NK-92 (cell line): Measurements from ENCODE around the gene KL.

ENCODE experiments used
- DNase-seq: peaks from one replicate; lab custom pipeline; 2025; ENCODE audit not compliant: unreplicated experiment; lab: John Stamatoyannopoulos, UW

The KL gene

GRCh38 chr13:33003458-33004019, 12.7 kb upstream of the KL start:
- DNase-seq = no peak

DNA sequence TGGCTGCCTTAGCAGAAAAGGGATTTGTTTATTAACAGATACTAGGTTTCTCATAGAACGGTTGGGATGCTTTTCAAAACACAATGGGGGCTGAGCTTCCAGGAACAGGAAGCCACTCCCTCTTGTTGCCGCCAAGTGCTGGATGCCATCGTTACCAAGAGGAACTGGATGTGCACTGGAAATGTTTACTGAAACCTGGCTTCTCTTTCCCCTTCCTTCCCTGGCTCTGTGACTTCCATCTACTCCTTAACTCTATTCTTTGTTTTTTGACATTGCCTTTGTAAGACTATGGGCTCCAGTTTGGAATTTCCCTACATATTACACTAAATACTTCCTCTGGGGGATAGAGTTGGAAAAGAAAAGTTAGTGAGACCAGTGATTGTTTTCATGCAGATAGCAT, 11.7 kb upstream of the KL start:
- no peak for DNase-seq

DNA sequence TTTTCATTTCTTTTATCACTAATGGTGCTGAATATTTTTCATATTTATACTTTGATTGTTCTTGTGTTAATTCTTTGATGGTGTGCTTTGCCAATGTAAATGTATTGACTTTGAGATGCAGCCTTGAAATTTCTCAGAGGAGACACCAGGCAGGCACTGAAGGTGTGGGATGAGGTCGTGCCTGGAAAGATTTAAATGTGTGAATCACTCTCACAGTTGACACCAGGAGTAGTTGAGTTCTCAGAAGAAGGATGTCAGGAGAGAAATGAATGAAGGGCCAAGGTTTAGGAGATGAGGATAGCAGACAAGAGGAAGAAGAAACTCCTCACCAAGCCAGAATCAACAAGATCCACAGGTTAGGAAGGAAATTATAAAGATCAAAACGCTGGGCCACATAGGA, 10.1 kb upstream of the KL start:
- no peak for DNase-seq

DNA sequence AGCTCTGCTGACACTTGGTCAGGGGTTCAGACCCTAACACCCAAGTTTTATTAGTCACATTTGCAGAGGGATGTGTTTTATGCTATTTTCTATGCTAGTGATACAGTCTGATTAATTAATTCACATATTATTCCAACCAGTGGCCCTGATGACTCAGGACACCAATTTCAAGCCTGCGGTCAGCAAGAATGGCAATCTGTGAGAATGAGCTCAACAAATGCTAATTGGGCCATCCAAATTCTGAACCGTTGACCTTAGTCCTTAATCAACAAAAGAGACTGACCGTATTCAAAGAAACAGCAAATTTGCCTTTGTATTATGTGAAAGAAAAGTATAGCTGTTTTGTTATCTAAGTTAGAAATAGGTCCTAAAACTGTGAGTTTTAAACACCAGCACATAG, 9.6 kb upstream of the KL start:
- no peak for DNase-seq

- DNase-seq = no peak
Measured at GRCh38 chr13:33007237-33007636, 9.0 kb upstream of the KL start.

GRCh38 chr13:33007950-33008349, 8.3 kb upstream of the KL start:
- DNase-seq = no peak

DNA sequence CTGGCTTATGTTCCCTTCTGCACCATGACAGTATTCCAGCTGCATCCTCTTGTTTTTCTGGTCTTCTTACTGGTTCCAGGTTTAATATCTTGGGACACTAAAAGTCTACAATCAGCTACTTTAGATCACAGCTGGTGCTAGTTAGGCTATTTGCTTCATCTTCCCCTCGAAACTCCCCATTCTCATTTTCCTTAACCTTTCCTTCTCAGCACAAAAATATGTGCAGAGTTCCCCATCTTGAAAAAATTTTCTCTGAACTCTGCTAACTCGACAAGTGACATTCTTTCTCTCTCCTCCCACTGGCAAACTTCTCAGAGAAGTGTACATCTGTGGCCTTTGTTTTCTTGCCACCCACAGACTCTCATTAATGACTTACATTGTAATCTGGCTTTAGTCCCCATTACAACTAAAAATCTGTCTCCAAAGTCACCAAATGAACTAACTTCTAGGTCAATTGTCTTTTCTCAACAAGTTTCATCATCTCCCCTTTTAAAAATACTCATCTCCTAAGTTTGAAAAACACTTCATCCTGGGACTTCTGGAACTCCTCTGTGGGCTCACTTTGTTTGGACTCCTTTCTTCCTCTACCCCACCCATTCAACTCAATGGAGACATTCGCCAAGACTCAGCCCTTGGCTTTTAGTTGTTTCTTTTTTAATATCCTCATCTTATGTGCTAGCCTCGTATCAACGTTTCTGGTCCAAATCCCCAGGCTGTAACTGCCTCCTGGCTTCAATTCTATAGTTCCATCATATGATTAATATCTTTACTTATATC, 7.1 kb upstream of the KL start:
- DNase-seq = no peak

GRCh38 chr13:33011828-33012470, 4.3 kb upstream of the KL start:
- no peak for DNase-seq

DNA sequence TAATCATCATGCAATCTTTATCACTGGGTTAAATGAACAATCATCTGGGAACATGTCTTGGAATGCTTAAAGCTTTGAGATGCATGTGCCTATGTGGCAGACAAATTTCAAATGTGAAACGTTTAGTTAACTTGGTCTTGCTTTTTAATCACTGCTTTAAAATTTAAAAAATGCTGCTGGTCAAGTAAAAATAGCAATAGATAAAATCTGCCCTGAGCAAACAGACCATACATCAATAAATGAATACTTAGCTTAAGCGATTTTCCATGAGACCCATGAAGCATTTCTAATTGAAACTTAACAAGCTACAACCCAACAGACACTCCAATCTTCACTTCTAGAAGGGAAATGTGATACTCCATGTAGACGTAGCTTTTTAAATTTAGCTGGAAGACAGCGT, 1.9 kb upstream of the KL start:
- no peak for DNase-seq

DNA sequence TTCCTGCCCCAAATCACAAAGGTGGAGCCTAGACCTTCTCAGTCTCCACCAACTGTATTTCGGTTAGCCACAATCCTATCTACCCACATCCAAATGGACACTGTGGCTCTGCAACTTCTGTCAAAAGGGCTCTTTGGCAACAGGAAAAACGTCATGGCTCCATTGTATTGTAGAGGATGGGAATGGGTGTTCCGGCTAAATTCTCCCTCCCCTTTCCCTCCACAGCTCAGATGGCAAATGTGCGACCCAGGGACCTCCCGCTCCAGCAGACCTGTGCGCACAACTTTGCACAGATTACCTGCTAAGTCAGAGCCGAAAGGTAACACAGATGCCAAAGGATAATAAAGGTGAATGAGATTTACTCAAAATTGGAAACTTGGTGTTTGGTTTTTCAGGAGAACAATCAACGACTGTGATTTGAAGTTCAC, 968 bp upstream of the KL start:
- DNase-seq = no peak

- DNase-seq = no peak
Measured at GRCh38 chr13:33015791-33016323, 366 bp upstream of the KL start.

- no peak for DNase-seq
Measured at GRCh38 chr13:33017323-33017929, 1.2 kb downstream of the KL start.

- DNase-seq = no peak
Measured at GRCh38 chr13:33018886-33019285, 2.7 kb downstream of the KL start.

- DNase-seq = no peak
Measured at GRCh38 chr13:33022986-33023385, 6.8 kb downstream of the KL start.

DNA sequence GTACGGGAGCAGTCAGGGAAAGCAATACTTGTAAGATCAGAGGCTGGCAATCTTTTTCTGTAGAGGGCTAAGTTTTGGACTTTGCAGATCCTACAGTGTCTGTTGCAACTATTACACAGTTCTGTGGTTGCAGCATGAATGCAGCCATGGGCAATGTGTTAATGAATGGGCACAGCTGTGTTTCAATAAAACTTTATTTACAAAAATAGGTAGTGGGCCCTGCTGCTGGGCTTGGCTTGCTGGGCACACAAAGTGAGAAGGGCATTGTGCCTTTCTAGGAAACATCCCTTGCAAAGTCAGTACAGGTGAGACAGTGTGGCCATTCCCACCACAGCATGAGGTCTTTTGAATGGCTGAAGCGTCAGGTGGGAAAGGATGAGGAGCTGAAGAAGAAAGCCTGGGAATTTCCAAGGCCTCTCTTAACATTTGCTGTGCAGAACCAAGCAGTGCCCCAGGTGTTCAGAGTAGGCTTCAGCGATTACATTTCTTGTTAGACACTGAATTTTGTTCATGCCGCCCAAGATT, 9.1 kb downstream of the KL start:
- no peak for DNase-seq

GRCh38 chr13:33026489-33027152, 10.4 kb downstream of the KL start:
- no peak for DNase-seq

GRCh38 chr13:33028620-33029019, 12.4 kb downstream of the KL start:
- DNase-seq = no peak

DNA sequence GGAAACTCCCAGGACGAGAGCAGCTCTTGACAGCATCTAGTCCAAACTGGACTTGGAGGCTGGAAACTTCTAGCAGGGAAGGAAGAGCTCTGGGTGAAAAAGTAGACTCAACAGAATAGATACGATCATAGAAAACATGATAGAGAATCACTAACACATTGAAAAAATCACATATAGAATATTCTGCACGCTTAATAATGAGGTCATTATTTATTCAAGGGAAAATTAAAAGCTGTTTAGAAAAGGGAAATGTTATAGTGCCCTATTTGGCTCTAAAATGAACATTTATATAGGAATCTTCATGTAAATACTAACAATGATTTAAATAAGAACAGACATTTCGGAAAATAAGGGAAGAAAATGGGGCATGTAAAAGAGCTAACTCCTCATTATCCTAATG, 15.1 kb downstream of the KL start:
- DNase-seq = no peak

DNA sequence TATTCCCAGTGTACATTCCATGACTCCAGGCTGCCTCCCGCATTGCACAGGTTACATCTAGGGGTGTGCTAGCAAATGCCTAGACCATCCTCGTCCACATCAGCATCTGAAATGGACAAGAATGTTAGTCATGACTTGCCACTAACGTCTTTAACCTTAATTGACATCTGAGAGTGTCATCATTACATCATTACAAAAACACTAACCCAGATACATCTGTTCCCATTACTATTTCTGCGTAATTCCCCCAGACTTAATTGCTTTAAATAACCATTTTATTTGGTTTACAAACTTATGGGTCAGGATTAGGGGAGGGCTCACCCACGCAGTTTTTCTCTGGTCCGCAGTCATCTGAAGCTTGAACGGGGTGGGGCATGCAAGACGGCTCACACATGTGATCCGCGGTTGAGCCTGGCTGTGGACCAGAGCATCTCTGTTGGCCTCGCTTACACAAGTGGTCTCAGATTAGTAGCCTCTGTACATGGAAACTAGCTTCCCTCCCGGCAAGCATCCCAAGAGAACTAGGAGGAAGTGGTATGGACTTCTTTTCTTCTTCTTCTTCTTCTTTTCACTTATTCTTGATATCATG, 15.9 kb downstream of the KL start:
- DNase-seq = no peak

DNA sequence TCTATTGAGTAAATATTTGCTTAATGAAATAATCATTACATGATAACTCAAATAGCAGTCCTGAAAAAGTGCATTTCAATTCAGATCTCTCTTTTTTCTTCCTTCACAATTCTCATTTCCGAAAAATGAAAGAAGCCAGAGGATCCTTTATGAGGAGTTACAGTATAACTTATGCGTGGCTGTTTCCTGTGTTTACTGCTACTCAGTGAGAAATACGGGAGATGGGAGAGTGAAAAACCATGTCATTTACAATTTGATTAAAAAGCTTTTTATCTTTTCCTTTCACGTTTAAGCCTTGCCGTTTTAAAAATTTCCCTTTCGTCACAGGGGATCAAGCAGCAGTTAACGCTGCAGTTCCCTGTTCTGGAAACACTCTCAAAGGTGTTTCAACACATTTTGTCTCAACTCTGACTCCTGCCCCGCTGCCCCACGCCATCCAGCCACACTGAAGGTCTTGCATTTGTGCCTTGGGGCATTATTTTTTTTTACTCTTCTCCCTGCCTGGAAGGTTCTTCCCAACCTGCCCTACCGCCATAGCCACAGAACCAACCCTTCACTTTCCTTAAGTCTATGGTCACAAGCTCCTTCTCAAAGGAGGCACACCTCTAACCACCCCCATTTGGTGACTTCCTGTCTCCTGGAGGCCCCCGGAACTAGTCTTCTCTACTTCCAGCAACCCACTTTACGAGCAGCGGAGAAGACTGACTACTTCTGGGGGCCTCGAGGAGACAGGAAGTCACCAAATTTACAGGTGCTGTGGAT, 17.0 kb downstream of the KL start:
- DNase-seq = no peak
